Stomach (tissue), 9 donors: ENCODE results near the gene UBE2D2. TPM values are rescaled to one million over a fixed set of nuclear protein-coding genes. Genes with fewer than 3 reads are reported as not detected.

ENCODE experiments used
- DNase-seq, 2 donors: peaks; one replicate each; pipeline versions ENCODE4 v3.0.0 to v3.0.0-alpha.2; 2013 to 2019
- H3K27ac ChIP-seq, 5 donors: fragments of 200-600 bp in 4 of 5; sonication (generic) in 4 of 5; one replicate each; pipeline ENCODE4 v1.5.1; 2013 to 2019; ENCODE audit warnings: mild to moderate bottlenecking in 1 of 5, moderate library complexity in 1 of 5
- H3K27me3 ChIP-seq, 3 donors: fragments of 200-600 bp; sonication (generic); one replicate each; pipeline ENCODE4 v1.5.1; 2017 to 2019; ENCODE audit warnings: mixed run types in 1 of 3
- H3K36me3 ChIP-seq, 4 donors: fragments of 200-600 bp; sonication (generic); 1 replicate in 3 of 4; 2 replicates in 1 of 4; pipeline ENCODE4 v1.5.1; 2016 to 2019
- H3K4me1 ChIP-seq, 4 donors: fragments of 200-600 bp; sonication (generic); one replicate each; pipeline ENCODE4 v1.5.1; 2016 to 2019
- H3K4me3 ChIP-seq, 4 donors: fragments of 200-600 bp; sonication (generic) in 3 of 4; one replicate each; pipeline ENCODE4 v1.5.1; 2016 to 2019; ENCODE audit warnings: mild to moderate bottlenecking in 1 of 4
- H3K9me3 ChIP-seq, 4 donors: fragments of 200-600 bp; sonication (generic); one replicate each; pipeline ENCODE4 v1.5.1; 2016 to 2019
- EP300 ChIP-seq: sonication (generic); formaldehyde crosslinking; IDR thresholded peaks from one replicate; pipeline ENCODE4 v1.6.1; 2017; ENCODE audit warnings: antibody characterized with exemption
- POLR2A ChIP-seq, 4 donors: fragments of 450-650 bp; IDR thresholded peaks; one replicate each; pipeline ENCODE4 v1.6.1; 2016; ENCODE audit warnings: antibody characterized with exemption in 4 of 4, control low read depth in 2 of 4, mild to moderate bottlenecking in 1 of 4, moderate library complexity in 1 of 4
- POLR2AphosphoS5 ChIP-seq, 3 donors: sonication (generic); formaldehyde crosslinking; IDR thresholded peaks; one replicate each; pipeline ENCODE4 v1.6.1; 2016; ENCODE audit warnings: antibody characterized with exemption in 3 of 3
- WGBS, 5 donors: extraction: QIAGEN DNeasy Blood & Tissue Kit in 3 of 5; methylation state at CpG; one replicate each; pipeline versions ENCODE4 v1.1.5 to v1.1.7; 2013 to 2018; 5-methylcytosine and 5-hydroxymethylcytosine counted together
- intact Hi-C: fragments of 100-400 bp; cut with DNase I; formaldehyde crosslinking; loops from one replicate; pipeline ENCODE4 v1.15.1; 2023; ENCODE audit warnings: low total_unique reads
- polyA plus RNA-seq, 3 donors: library from polyadenylated mRNA; stranded (reverse); fragments of 200-250 nt; gene quantifications; one replicate each; pipeline ENCODE4 v1.2.3, GENCODE V29; 2013
- total RNA-seq, 5 donors: library from RNA; depleted of rRNA; stranded (reverse); fragments of >200 nt; gene quantifications; one replicate each; pipeline versions ENCODE4 v1.1.0 to v1.2.3, GENCODE V29; 2014 to 2016
- TF ChIP-seq, protein P1 (sequence below), 7 experiments: fragments of 450-650 bp in 4 of 7; fragments of 200-600 bp in 3 of 7; sonication (generic) in 3 of 7; IDR thresholded peaks; one replicate each; pipeline ENCODE4 v1.5.1; 2016 to 2019; ENCODE audit warnings: antibody characterized with exemption in 7 of 7, control low read depth in 2 of 7, mild to moderate bottlenecking in 1 of 7
- donor health status: healthy with polysubstance abuse.
- donor health status: Bipolar disorder and iron deficiency.
- donor health status: healthy.

Gene UBE2D2
- total and polyA plus RNA-seq, 8 donors = 29.8 to 220 (median 75.6) TPM

DNA sequence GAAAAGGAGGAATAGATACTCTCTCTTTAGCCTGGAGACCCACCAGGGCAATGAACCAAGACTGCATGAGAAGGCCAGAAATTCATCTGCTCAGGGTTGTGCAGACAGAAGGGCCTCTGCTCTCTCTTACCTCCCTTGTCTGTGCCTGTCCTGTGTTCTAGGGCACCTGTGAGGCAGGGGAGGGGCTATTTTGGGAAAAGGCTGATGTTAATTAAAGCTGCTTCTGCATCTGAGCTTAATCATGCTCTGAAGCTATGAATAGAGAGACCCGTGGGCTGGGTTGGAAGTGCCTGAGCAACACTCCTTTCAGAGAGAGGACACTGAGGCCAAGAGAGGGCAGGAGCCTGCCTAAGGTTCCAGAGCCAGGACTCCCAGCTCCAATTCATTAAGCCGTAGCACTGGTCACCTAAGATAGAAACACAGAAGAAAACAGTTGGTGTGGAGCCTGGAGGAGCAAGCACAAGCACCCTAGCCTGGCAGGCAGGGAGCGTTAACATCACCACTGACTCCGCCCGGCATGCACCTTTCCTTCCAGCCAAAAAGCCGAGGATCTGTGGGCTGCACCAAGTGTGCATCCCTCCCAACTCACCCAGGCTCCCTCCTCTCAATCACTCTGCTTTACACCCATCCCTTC is 47.2 kb upstream of the UBE2D2 start:
- TF ChIP-seq, protein P1, sequence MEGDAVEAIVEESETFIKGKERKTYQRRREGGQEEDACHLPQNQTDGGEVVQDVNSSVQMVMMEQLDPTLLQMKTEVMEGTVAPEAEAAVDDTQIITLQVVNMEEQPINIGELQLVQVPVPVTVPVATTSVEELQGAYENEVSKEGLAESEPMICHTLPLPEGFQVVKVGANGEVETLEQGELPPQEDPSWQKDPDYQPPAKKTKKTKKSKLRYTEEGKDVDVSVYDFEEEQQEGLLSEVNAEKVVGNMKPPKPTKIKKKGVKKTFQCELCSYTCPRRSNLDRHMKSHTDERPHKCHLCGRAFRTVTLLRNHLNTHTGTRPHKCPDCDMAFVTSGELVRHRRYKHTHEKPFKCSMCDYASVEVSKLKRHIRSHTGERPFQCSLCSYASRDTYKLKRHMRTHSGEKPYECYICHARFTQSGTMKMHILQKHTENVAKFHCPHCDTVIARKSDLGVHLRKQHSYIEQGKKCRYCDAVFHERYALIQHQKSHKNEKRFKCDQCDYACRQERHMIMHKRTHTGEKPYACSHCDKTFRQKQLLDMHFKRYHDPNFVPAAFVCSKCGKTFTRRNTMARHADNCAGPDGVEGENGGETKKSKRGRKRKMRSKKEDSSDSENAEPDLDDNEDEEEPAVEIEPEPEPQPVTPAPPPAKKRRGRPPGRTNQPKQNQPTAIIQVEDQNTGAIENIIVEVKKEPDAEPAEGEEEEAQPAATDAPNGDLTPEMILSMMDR (IDR thresholded peaks at IDR 0.05) = no peak
- TF ChIP-seq POLR2AphosphoS5 (IDR thresholded peaks at IDR 0.05) (no peak), EP300 (no peak), POLR2A (IDR thresholded peaks at IDR 0.05) (no peak)
- 75 to 86% (median 83%) methylated on average over 6 of the region's 6 CpGs for WGBS, 5 donors
- DNase-seq = no peak
- H3K4me3 ChIP-seq = no peak overlapping the region
- no peak overlapping the region for H3K27ac ChIP-seq
- no peaks in the 10 kb centered on the region for H3K27me3 ChIP-seq
- no peaks in the 10 kb centered on the region for H3K9me3 ChIP-seq
- no peaks in the 10 kb centered on the region for H3K36me3 ChIP-seq
- intact Hi-C loops = loop anchor here (5.0 kb wide), 1 partner anchor 92 kb away; no protein-coding TSS in a partner anchor
- H3K4me1 ChIP-seq = peaks cover 0 to 12% (median 12%) of the 10 kb centered on the region in 4 donors

DNA sequence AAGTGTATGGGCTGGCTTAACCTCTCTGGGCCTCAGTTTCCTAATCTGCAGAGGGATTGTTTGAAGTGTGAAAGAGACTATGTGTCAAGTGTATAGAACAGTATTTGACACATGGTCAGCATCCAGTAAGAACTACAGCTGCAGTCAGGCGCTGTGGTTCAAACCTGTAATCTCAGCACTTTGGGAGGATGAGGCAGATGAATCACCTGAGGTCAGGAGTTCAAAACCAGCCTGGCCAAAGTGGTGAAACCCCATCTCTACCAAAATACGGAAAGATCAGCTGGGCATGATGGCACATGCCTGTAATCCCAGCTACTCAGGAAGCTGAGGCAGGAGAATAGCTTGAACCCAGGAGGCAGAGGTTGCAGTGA is 46.7 kb upstream of the UBE2D2 start:
- no peaks in the 10 kb centered on the region for H3K27me3 ChIP-seq
- no peak overlapping the region for H3K27ac ChIP-seq
- H3K4me1 ChIP-seq = peaks cover 0 to 12% (median 12%) of the 10 kb centered on the region in 4 donors
- DNase-seq = no peak
- H3K36me3 ChIP-seq = no peaks in the 10 kb centered on the region
- no peak overlapping the region for H3K4me3 ChIP-seq
- H3K9me3 ChIP-seq = no peaks in the 10 kb centered on the region
- intact Hi-C loops = loop anchor here (5.0 kb wide), 1 partner anchor 92 kb away; no protein-coding TSS in a partner anchor
- TF ChIP-seq POLR2AphosphoS5 (IDR thresholded peaks at IDR 0.05) (no peak), POLR2A (IDR thresholded peaks at IDR 0.05) (no peak), EP300 (no peak)
- TF ChIP-seq, protein P1 (IDR thresholded peaks at IDR 0.05) = no peak
- WGBS, 5 donors = 77 to 92% (median 83%) methylated on average over 1 to 2 of the region's 2 CpGs

DNA sequence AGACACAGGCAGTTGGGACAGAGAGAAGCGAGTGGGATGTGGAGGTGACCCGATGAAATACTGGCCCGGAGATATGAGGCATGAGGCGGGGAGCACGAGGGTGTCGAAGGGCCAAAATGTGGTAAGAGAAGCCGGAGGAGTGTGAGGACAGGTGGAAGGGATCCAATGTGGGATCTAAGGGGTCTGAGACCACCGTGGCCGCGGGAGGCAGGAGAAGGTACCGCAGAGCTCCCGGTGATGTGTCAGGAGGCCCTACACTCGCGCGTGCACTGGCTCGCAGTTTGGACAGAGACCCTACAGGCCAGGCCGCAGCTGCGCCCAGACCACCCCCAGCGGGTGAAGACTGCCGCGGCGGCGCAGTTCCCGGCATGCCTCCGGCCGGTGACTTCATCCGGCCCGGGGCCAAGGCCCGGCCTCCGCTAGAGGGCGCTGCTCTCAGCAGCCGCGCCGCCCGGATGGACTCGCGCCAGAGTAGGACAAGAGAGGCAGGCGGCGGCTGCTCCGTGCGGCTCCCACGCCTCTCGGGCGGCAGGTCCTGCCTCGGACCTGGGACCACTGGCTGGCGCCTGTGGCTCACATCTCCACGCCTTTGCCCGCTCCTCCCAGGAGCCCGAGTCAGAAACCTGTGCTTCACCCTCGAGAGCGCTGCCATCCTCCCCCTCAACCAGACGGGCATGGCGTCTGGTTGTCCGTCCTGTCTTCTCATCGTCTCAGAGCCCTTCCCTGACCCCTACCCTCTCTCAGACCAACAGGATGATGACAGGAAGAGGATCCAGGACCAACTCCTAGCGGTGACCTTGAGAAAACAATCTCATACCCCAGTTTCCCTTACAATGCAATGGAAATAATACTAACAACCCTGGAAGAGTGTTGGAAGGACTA is 43.2 kb upstream of the UBE2D2 start:
- Histone ChIP-seq H3K27ac (peak overlapping the region; percentile 75 to 91 (median 90)), H3K27me3 (no peaks in the 10 kb centered on the region), H3K4me3 (peak overlapping the region; percentile 45 to 56 (median 50)), H3K36me3 (no peaks in the 10 kb centered on the region), H3K4me1 (peaks cover 0 to 12% (median 12%) of the 10 kb centered on the region in 4 donors), H3K9me3 (no peaks in the 10 kb centered on the region)
- intact Hi-C loops = no loop called here
- 4 to 10% (median 6%) methylated on average over 26 to 56 of the region's 56 CpGs for WGBS, 5 donors
- TF ChIP-seq, protein P1 (IDR thresholded peaks at IDR 0.05) = peak in 6 of 7 experiments; percentile 69 to 99 (median 95)
- TF ChIP-seq EP300 (no peak), POLR2AphosphoS5 (IDR thresholded peaks at IDR 0.05) (peak; percentile 88 to 92 (median 88)), POLR2A (IDR thresholded peaks at IDR 0.05) (no peak)
- peak; percentile 96 to 97 for DNase-seq

DNA sequence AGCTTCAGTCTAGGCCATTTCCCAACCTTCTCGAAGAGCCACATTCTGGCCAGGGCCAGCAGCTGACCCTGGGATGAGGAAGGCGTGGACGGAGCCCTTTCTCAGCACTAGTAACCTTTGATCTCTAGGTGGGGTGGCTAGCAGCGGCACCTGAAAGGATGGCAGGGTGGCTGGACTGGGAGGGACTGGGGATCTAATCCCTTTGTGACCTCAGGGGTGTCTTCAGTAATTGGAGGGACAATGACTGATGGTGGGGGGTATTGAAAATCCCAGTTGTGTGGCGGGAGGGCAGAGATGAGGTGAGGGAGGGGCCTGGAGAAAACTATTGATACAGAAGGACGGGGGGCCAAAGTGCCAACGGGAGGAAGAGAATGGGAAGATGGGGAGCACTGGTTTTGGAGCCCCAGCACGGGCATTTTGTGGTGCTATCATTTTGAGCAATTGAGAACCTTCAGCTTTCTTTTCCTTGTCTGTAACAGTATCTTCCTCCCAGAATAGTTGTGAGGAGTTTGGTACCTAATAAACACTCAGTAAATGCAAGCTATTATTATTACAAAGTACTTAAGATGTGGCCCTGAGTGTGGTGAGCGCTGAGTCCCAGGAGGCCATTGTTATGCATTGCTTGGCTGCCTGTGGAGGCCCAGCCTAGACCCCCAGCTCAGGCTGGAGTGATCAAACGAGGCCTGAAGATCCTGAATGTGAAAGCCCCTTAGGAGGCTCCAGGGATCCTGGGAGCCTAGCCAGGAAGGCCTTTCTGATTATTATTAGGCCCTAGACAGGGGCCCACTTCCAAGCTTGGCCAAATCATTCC is 37.3 kb upstream of the UBE2D2 start:
- intact Hi-C loops = no loop called here
- no peaks in the 10 kb centered on the region for H3K9me3 ChIP-seq
- no peaks in the 10 kb centered on the region for H3K27me3 ChIP-seq
- H3K4me3 ChIP-seq = no peak overlapping the region
- TF ChIP-seq POLR2A (IDR thresholded peaks at IDR 0.05) (no peak), POLR2AphosphoS5 (IDR thresholded peaks at IDR 0.05) (no peak), EP300 (no peak)
- TF ChIP-seq, protein P1 (IDR thresholded peaks at IDR 0.05) = no peak
- H3K36me3 ChIP-seq = no peaks in the 10 kb centered on the region
- no peak overlapping the region for H3K27ac ChIP-seq
- WGBS, 5 donors = 74 to 79% (median 78%) methylated on average over 10 of the region's 10 CpGs
- DNase-seq = no peak
- no peaks in the 10 kb centered on the region for H3K4me1 ChIP-seq
